SK-N-SH (cell line): ENCODE results near the gene KLHL14. TPM values are rescaled to one million over a fixed set of nuclear protein-coding genes. Genes with fewer than 3 reads are reported as not detected.

Source experiments
- CTCF ChIA-PET: fragments of 300-600, 350-600 bp; formaldehyde crosslinking; extraction: SDS; loops from one replicate; lab custom pipeline; 2021; lab: Yijun Ruan, JAX
- POLR2A ChIA-PET: fragments of 350-600 bp; sonication (Branson Sonifier 250); formaldehyde crosslinking; extraction: SDS; loops from one replicate; lab custom pipeline; 2020; ENCODE audit warnings: antibody characterized with exemption, inconsistent platforms; lab: Yijun Ruan, JAX
- DNase-seq: peaks from one replicate; pipeline ENCODE4 v3.0.0; 2012
- H2AFZ ChIP-seq: fragments of 200-600 bp; sonication (generic); 2 replicates; pipeline ENCODE4 v1.8.1; 2016; ENCODE audit warnings: antibody characterized with exemption, mild to moderate bottlenecking, low read depth
- H3F3A ChIP-seq: fragments of 200-600 bp; sonication (generic); replicated peaks from 2 replicates; pipeline ENCODE3; 2016; ENCODE audit warnings: antibody characterized with exemption, mild to moderate bottlenecking; ENCODE audit not compliant: insufficient read depth
- H3K27ac ChIP-seq, 2 experiments: fragments of 200-500 bp in 1 of 2; fragments of 200-600 bp in 1 of 2; sonication (Bioruptor generic) in 1 of 2; sonication (generic), shearing (Covaris generic) in 1 of 2; 2 replicates each; pipeline versions ENCODE4 v1.5.1 to v1.6.1; 2014 to 2016; ENCODE audit warnings: low read depth in 2 of 2, inconsistent platforms in 1 of 2, low read length in 1 of 2, mild to moderate bottlenecking in 1 of 2, mixed read lengths in 1 of 2
- H3K27me3 ChIP-seq: fragments of 200-600 bp; sonication (generic), shearing (Covaris generic); 2 replicates; pipeline ENCODE4 v1.6.1; 2016; ENCODE audit warnings: mixed run types; ENCODE audit not compliant: insufficient read depth
- H3K36me3 ChIP-seq, 2 experiments: fragments of 200-500 bp in 1 of 2; fragments of 200-600 bp in 1 of 2; sonication (Bioruptor generic) in 1 of 2; sonication (generic) in 1 of 2; replicated peaks in 1 of 2; 2 replicates each; pipeline versions ENCODE3 to v1.5.1; 2014 to 2016; ENCODE audit warnings: low read length in 1 of 2, mild to moderate bottlenecking in 1 of 2; ENCODE audit not compliant: insufficient read depth in 2 of 2, control insufficient read depth in 1 of 2
- H3K4me1 ChIP-seq, 2 experiments: fragments of 200-500 bp in 1 of 2; fragments of 200-600 bp in 1 of 2; sonication (Bioruptor generic) in 1 of 2; sonication (generic), shearing (Covaris generic) in 1 of 2; 2 replicates each; pipeline versions ENCODE4 v1.5.1 to v1.6.1; 2014 to 2016; ENCODE audit warnings: low read depth in 1 of 2, low read length in 1 of 2, mixed run types in 1 of 2; ENCODE audit not compliant: insufficient read depth in 2 of 2, control insufficient read depth in 1 of 2
- H3K4me2 ChIP-seq: fragments of 200-600 bp; sonication (generic), shearing (Covaris generic); 2 replicates; pipeline ENCODE4 v1.6.1; 2017; ENCODE audit warnings: mixed run types
- H3K4me3 ChIP-seq, 2 experiments: fragments of 200-500 bp in 1 of 2; fragments of 200-600 bp in 1 of 2; sonication (Bioruptor generic) in 1 of 2; sonication (generic), shearing (Covaris generic) in 1 of 2; 2 replicates each; pipeline versions ENCODE4 v1.5.1 to v1.8.1; 2014 to 2016; ENCODE audit warnings: low read depth in 2 of 2, inconsistent platforms in 1 of 2, low read length in 1 of 2, mild to moderate bottlenecking in 1 of 2, mixed read lengths in 1 of 2, moderate library complexity in 1 of 2
- H3K79me2 ChIP-seq: fragments of 200-600 bp; sonication (generic); 2 replicates; pipeline ENCODE4 v1.8.1; 2017; ENCODE audit warnings: mild to moderate bottlenecking; ENCODE audit not compliant: insufficient read depth
- H3K9ac ChIP-seq: fragments of 200-600 bp; sonication (generic); 2 replicates; pipeline ENCODE4 v1.6.1; 2017; ENCODE audit warnings: mixed run types
- H3K9me2 ChIP-seq: fragments of 200-600 bp; sonication (generic); 2 replicates; pipeline ENCODE4 v1.6.1; 2017; ENCODE audit warnings: mixed run types
- H3K9me3 ChIP-seq: fragments of 200-600 bp; sonication (generic); 2 replicates; pipeline ENCODE4 v1.6.1; 2017; ENCODE audit warnings: mixed run types, mild to moderate bottlenecking, moderate library complexity
- H4K20me1 ChIP-seq: fragments of 200-600 bp; sonication (generic); 2 replicates; pipeline ENCODE4 v1.6.1; 2017; ENCODE audit warnings: mild to moderate bottlenecking, mixed run types; ENCODE audit not compliant: insufficient read depth
- CTCF ChIP-seq: fragments of 200-600 bp; sonication (generic); IDR thresholded peaks from 2 replicates; pipeline ENCODE4 v1.6.1; 2017; ENCODE audit warnings: antibody characterized with exemption, mild to moderate bottlenecking, moderate library complexity
- FOXM1 ChIP-seq: IDR thresholded peaks from 2 replicates; pipeline ENCODE4 v1.4.0; 2012; ENCODE audit warnings: low read depth, mild to moderate bottlenecking
- GATA2 ChIP-seq: sonication (generic); formaldehyde crosslinking; IDR thresholded peaks from 2 replicates; pipeline ENCODE4 v1.5.0; 2020; ENCODE audit warnings: mild to moderate bottlenecking, missing genetic modification reagents
- JUND ChIP-seq: IDR thresholded peaks from 2 replicates; pipeline ENCODE4 v1.4.0; 2012
- MAX ChIP-seq: IDR thresholded peaks from 2 replicates; pipeline ENCODE4 v1.4.0; 2012; ENCODE audit warnings: low read depth
- MEF2A ChIP-seq: IDR thresholded peaks from 2 replicates; pipeline ENCODE4 v1.4.0; 2012; ENCODE audit warnings: low read depth, borderline replicate concordance
- NFIC ChIP-seq: IDR thresholded peaks from 2 replicates; pipeline ENCODE4 v1.4.0; 2012; ENCODE audit warnings: borderline replicate concordance
- RCOR1 ChIP-seq: fragments of 150-350 bp; IDR thresholded peaks from 2 replicates; pipeline ENCODE4 v1.6.1; 2017; ENCODE audit warnings: antibody characterized with exemption, low read length
- RFX5 ChIP-seq: IDR thresholded peaks from 2 replicates; pipeline ENCODE4 v1.6.1; 2012; ENCODE audit warnings: mild to moderate bottlenecking, improper control_type of control experiment, low read length
- SMC3 ChIP-seq: IDR thresholded peaks from 2 replicates; pipeline ENCODE4 v1.6.1; 2012; ENCODE audit warnings: low read depth, low read length, improper control_type of control experiment
- TEAD4 ChIP-seq: IDR thresholded peaks from 2 replicates; pipeline ENCODE4 v1.4.0; 2012; ENCODE audit warnings: mild to moderate bottlenecking, borderline replicate concordance; ENCODE audit not compliant: insufficient read depth
- USF1 ChIP-seq: IDR thresholded peaks from 2 replicates; pipeline ENCODE4 v1.4.0; 2012; ENCODE audit warnings: low read depth, borderline replicate concordance
- ZBTB33 ChIP-seq: IDR thresholded peaks from 2 replicates; pipeline ENCODE4 v1.4.0; 2012; ENCODE audit warnings: low read depth, borderline replicate concordance
- WGBS: methylation state at CpG from one replicate; pipeline ENCODE4 v1.1.6; 2017; ENCODE audit warnings: low lambda C conversion rate; 5-methylcytosine and 5-hydroxymethylcytosine counted together
- polyA plus RNA-seq, 3 experiments: library from polyadenylated mRNA; depleted of rRNA; stranded (reverse); fragments of >200 nt; gene quantifications; 2 replicates each; pipeline ENCODE4 v1.2.3, GENCODE V29; 2012
- TF ChIP-seq, protein P1 (sequence below): fragments of 150-350 bp; IDR thresholded peaks from 2 replicates; pipeline ENCODE4 v1.6.1; 2017; ENCODE audit warnings: antibody characterized with exemption, low read length, low read depth, borderline replicate concordance

KLHL14 gene
- polyA plus RNA-seq, 1 of the 3 experiments (the other 2 are of a cell fraction), result not detected

GRCh38 chr18:32634876-32635431, 137.9 kb downstream of the KLHL14 start:
- Histone ChIP-seq H3F3A (no peaks in the 10 kb centered on the region), H3K9ac (no peak overlapping the region), H4K20me1 (no peaks in the 10 kb centered on the region), H3K4me1 (no peaks in the 10 kb centered on the region), H3K9me3 (no peaks in the 10 kb centered on the region), H3K79me2 (no peaks in the 10 kb centered on the region), H2AFZ (no peak overlapping the region), H3K27me3 (no peaks in the 10 kb centered on the region), H3K4me3 (no peak overlapping the region), H3K4me2 (no peak overlapping the region), H3K27ac (no peak overlapping the region), H3K36me3 (no peaks in the 10 kb centered on the region), H3K9me2 (no peaks in the 10 kb centered on the region)
- ChIA-PET POLR2A (no interaction called here), CTCF (interaction anchor here (0.6 kb wide), 1 partner anchor 28 kb away, joined by 3 read pairs; no protein-coding TSS in a partner anchor)
- WGBS, result 50% methylated on average over 5 of the region's 5 CpGs
- TF ChIP-seq, protein P1, sequence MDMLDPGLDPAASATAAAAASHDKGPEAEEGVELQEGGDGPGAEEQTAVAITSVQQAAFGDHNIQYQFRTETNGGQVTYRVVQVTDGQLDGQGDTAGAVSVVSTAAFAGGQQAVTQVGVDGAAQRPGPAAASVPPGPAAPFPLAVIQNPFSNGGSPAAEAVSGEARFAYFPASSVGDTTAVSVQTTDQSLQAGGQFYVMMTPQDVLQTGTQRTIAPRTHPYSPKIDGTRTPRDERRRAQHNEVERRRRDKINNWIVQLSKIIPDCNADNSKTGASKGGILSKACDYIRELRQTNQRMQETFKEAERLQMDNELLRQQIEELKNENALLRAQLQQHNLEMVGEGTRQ, result no peak
- TF ChIP-seq USF1 (no peak), GATA2 (CRISPR knock-in tag) (no peak), RFX5 (no peak), MAX (no peak), NFIC (no peak), MEF2A (no peak), SMC3 (no peak)
- DNase-seq, result no peak

- H3K9ac ChIP-seq, result no peak overlapping the region
- H3K9me3 ChIP-seq, result no peaks in the 10 kb centered on the region
- H3K9me2 ChIP-seq, result no peaks in the 10 kb centered on the region
- no peaks in the 10 kb centered on the region; a peak in 1 of 4 replicates for H3K4me1 ChIP-seq
- ChIA-PET POLR2A (no interaction called here), CTCF (no interaction called here)
- no peaks in the 10 kb centered on the region for H3K27me3 ChIP-seq
- H3K4me3 ChIP-seq, result no peak overlapping the region
- no peaks in the 10 kb centered on the region for H3K79me2 ChIP-seq
- H3K27ac ChIP-seq, result no peak overlapping the region
- no peak overlapping the region for H2AFZ ChIP-seq
- H3F3A ChIP-seq, result no peaks in the 10 kb centered on the region
- 58% methylated on average over 16 of the region's 16 CpGs for WGBS
- no peaks in the 10 kb centered on the region for H3K36me3 ChIP-seq
- no peak for DNase-seq
- no peaks in the 10 kb centered on the region for H4K20me1 ChIP-seq
- no peak overlapping the region for H3K4me2 ChIP-seq
- no peak for TF ChIP-seq ZBTB33
- no peak for TF ChIP-seq JUND
- TF ChIP-seq RCOR1, result no peak
- no peak for TF ChIP-seq USF1
- TF ChIP-seq MAX, result no peak
- no peak for TF ChIP-seq FOXM1
- TF ChIP-seq, protein P1, result no peak
- TF ChIP-seq TEAD4, result no peak
- no peak for TF ChIP-seq CTCF
Measured at GRCh38 chr18:32629981-32630700, 142.7 kb downstream of the KLHL14 start.
